ENCODE data around the gene CCDC12. TPM values are rescaled to one million over a fixed set of nuclear protein-coding genes. Genes with fewer than 3 reads are reported as not detected.
"Not testable (repeated sequence)": the region's sequence is repeated elsewhere in the genome, so short reads cannot be mapped to it uniquely, and the experiment has no call there.

Gene CCDC12
- total RNA-seq, 4 donors from 2014 or later = 64.6 to 101 (median 82.5) TPM

- intact Hi-C loops (cut with DNase I; ENCODE audit: low total_unique reads) = no loop called here
- no peak overlapping the region for H3K4me3 ChIP-seq (ENCODE audit: low read depth, poor library complexity, severe bottlenecking)
- 88 to 100% methylated on average over 1 of the region's 1 CpG for whole genome bisulfite sequencing, 2 donors
- DNase-seq (ENCODE audit: low spot score in 2 of 2) = no peak
- no peak for TF ChIP-seq CTCF (IDR thresholded peaks at IDR 0.05)
- TF ChIP-seq POLR2A (IDR thresholded peaks at IDR 0.05) = no peak
Observed at GRCh38 chr3:46916278-46916677, 60.3 kb downstream of the CCDC12 start.

- TF ChIP-seq CTCF (IDR thresholded peaks at IDR 0.05) = no peak
- DNase-seq (ENCODE audit: low spot score in 2 of 2) = no peak
- WGBS, 2 donors = 78 to 82% methylated on average over 8 of the region's 8 CpGs
- H3K4me3 ChIP-seq (ENCODE audit: low read depth, poor library complexity, severe bottlenecking) = no peak overlapping the region
- intact Hi-C loops (cut with DNase I; ENCODE audit: low total_unique reads) = no loop called here
Observed at GRCh38 chr3:46915297-46915822, 61.2 kb downstream of the CCDC12 start.

- intact Hi-C loops (cut with DNase I; ENCODE audit: low total_unique reads) = no loop called here
- TF ChIP-seq CTCF (IDR thresholded peaks at IDR 0.05) (no peak), POLR2A (IDR thresholded peaks at IDR 0.05) (no peak)
- no peak for DNase-seq (ENCODE audit: low spot score in 2 of 2)
- no peak overlapping the region for H3K4me3 ChIP-seq (ENCODE audit: low read depth, poor library complexity, severe bottlenecking)
- 84 to 89% methylated on average over 7 of the region's 7 CpGs for WGBS, 2 donors
Observed at GRCh38 chr3:46914849-46915248, 61.7 kb downstream of the CCDC12 start.

GRCh38 chr3:46913644-46914043 is 62.9 kb downstream of the CCDC12 start:
- 46 to 51% methylated on average over 8 of the region's 8 CpGs for WGBS, 2 donors
- no peak for DNase-seq (ENCODE audit: low spot score in 2 of 2)
- TF ChIP-seq CTCF (IDR thresholded peaks at IDR 0.05) (no peak), POLR2A (IDR thresholded peaks at IDR 0.05) (no peak)
- H3K4me3 ChIP-seq (ENCODE audit: low read depth, poor library complexity, severe bottlenecking) = no peak overlapping the region
- intact Hi-C loops (cut with DNase I; ENCODE audit: low total_unique reads) = no loop called here

GRCh38 chr3:46912986-46913385 is 63.6 kb downstream of the CCDC12 start:
- WGBS, 2 donors = 93 to 97% methylated on average over 3 of the region's 3 CpGs
- H3K4me3 ChIP-seq (ENCODE audit: low read depth, poor library complexity, severe bottlenecking) = no peak overlapping the region
- no peak for DNase-seq (ENCODE audit: low spot score in 2 of 2)
- intact Hi-C loops (cut with DNase I; ENCODE audit: low total_unique reads) = no loop called here
- TF ChIP-seq POLR2A (IDR thresholded peaks at IDR 0.05) (no peak), CTCF (IDR thresholded peaks at IDR 0.05) (no peak)

GRCh38 chr3:46910914-46911313 is 65.6 kb downstream of the CCDC12 start:
- DNase-seq (ENCODE audit: low spot score in 2 of 2); intact Hi-C loops (cut with DNase I; ENCODE audit: low total_unique reads); H3K4me3 ChIP-seq (ENCODE audit: low read depth, poor library complexity, severe bottlenecking): not testable (repeated sequence)
- 81 to 86% methylated on average over 10 of the region's 10 CpGs for WGBS, 2 donors

Measured in lower leg skin (tissue), 4 donors.